H9 (cell line): Measurements from ENCODE around the gene CD8A. TPM values are rescaled to one million over a fixed set of nuclear protein-coding genes. Genes with fewer than 3 reads are reported as not detected.

Experiments used
- DNase-seq: peaks from one replicate; pipeline ENCODE4 v3.0.0-alpha.2; 2017
- H2AFZ ChIP-seq: one replicate; pipeline ENCODE4 v1.6.1; 2013; ENCODE audit warnings: mild to moderate bottlenecking, low read length, control low read depth, moderate library complexity
- H2AK5ac ChIP-seq: 2 replicates; pipeline ENCODE4 v1.6.1; 2013; ENCODE audit warnings: low read length, control low read depth, mixed read lengths; ENCODE audit not compliant: insufficient read length
- H2BK120ac ChIP-seq: one replicate; pipeline ENCODE4 v1.6.1; 2013; ENCODE audit warnings: low read depth, mild to moderate bottlenecking, low read length, control low read depth, inconsistent platforms; ENCODE audit not compliant: poor library complexity, severe bottlenecking
- H2BK12ac ChIP-seq: 2 replicates; pipeline ENCODE4 v1.6.1; 2013; ENCODE audit warnings: low read length, control low read depth, mixed read lengths, low read depth; ENCODE audit not compliant: insufficient read length
- H2BK15ac ChIP-seq: 2 replicates; pipeline ENCODE4 v1.6.1; 2013; ENCODE audit warnings: low read depth, low read length, control low read depth
- H2BK20ac ChIP-seq: one replicate; pipeline ENCODE4 v1.6.1; 2013; ENCODE audit warnings: low read depth, mild to moderate bottlenecking, low read length, control low read depth, inconsistent platforms; ENCODE audit not compliant: poor library complexity, severe bottlenecking
- H2BK5ac ChIP-seq: 2 replicates; pipeline ENCODE4 v1.6.1; 2013; ENCODE audit warnings: low read length, control low read depth, mixed read lengths; ENCODE audit not compliant: insufficient read length
- H3K14ac ChIP-seq: 2 replicates; pipeline ENCODE4 v1.6.1; 2013; ENCODE audit warnings: low read length, control low read depth; ENCODE audit not compliant: insufficient read depth
- H3K18ac ChIP-seq: 2 replicates; pipeline ENCODE4 v1.6.1; 2013; ENCODE audit warnings: low read depth, mild to moderate bottlenecking, mixed read lengths, low read length, control low read depth; ENCODE audit not compliant: insufficient read length
- H3K23ac ChIP-seq: 2 replicates; pipeline ENCODE4 v1.6.1; 2013; ENCODE audit warnings: low read length, control low read depth, mixed read lengths, low read depth; ENCODE audit not compliant: insufficient read length
- H3K23me2 ChIP-seq: 2 replicates; pipeline ENCODE4 v1.6.1; 2013; ENCODE audit warnings: low read depth, mild to moderate bottlenecking, mixed read lengths, low read length, control low read depth; ENCODE audit not compliant: insufficient read length, poor library complexity, severe bottlenecking
- H3K27ac ChIP-seq: 2 replicates; pipeline ENCODE4 v1.5.1; 2013; ENCODE audit warnings: low read length, control low read depth, mixed read lengths, low read depth; ENCODE audit not compliant: insufficient read length
- H3K27me3 ChIP-seq: 2 replicates; pipeline ENCODE4 v1.6.1; 2013; ENCODE audit warnings: low read length, control low read depth, inconsistent platforms; ENCODE audit not compliant: insufficient read depth
- H3K4ac ChIP-seq: 2 replicates; pipeline ENCODE4 v1.6.1; 2013; ENCODE audit warnings: low read depth, mild to moderate bottlenecking, control low read depth, inconsistent platforms, low read length, moderate library complexity
- H3K4me1 ChIP-seq: 2 replicates; pipeline ENCODE4 v1.6.1; 2013; ENCODE audit warnings: low read length, control low read depth, inconsistent platforms; ENCODE audit not compliant: insufficient read depth
- H3K4me2 ChIP-seq: 2 replicates; pipeline ENCODE4 v1.6.1; 2013; ENCODE audit warnings: low read length, control low read depth, mixed read lengths; ENCODE audit not compliant: insufficient read length, insufficient read depth
- H3K56ac ChIP-seq: 2 replicates; pipeline ENCODE4 v1.6.1; 2013; ENCODE audit warnings: low read depth, mild to moderate bottlenecking, mixed read lengths, low read length, control low read depth; ENCODE audit not compliant: insufficient read length
- H3K79me1 ChIP-seq: 2 replicates; pipeline ENCODE4 v1.6.1; 2013; ENCODE audit warnings: low read depth, mild to moderate bottlenecking, moderate library complexity, low read length, control low read depth, inconsistent platforms; ENCODE audit not compliant: insufficient read depth, poor library complexity, severe bottlenecking
- H3K79me2 ChIP-seq: 2 replicates; pipeline ENCODE4 v1.6.1; 2013; ENCODE audit warnings: low read length, control low read depth, inconsistent platforms; ENCODE audit not compliant: insufficient read depth
- H3K9ac ChIP-seq: 2 replicates; pipeline ENCODE4 v1.6.1; 2013; ENCODE audit warnings: low read length, control low read depth, mixed read lengths; ENCODE audit not compliant: insufficient read length; ENCODE audit errors: extremely low read depth
- H3K9me3 ChIP-seq: one replicate; pipeline ENCODE4 v1.6.1; 2013; ENCODE audit warnings: low read depth, low read length, inconsistent platforms; ENCODE audit not compliant: control insufficient read depth
- H3T11ph ChIP-seq: one replicate; pipeline ENCODE4 v1.6.1; 2013; ENCODE audit warnings: mild to moderate bottlenecking, low read length, control low read depth, inconsistent platforms
- H4K20me1 ChIP-seq: one replicate; pipeline ENCODE4 v1.6.1; 2013; ENCODE audit not compliant: control insufficient read depth, insufficient read length, insufficient read depth
- H4K5ac ChIP-seq: 2 replicates; pipeline ENCODE4 v1.6.1; 2013; ENCODE audit warnings: low read depth, mild to moderate bottlenecking, mixed read lengths, low read length, control low read depth; ENCODE audit not compliant: insufficient read length
- H4K8ac ChIP-seq: replicated peaks from 2 replicates; pipeline ENCODE4 v1.6.1; 2013; ENCODE audit warnings: low read length, control low read depth, mixed read lengths, low read depth; ENCODE audit not compliant: insufficient read length
- H4K91ac ChIP-seq: 2 replicates; pipeline ENCODE4 v1.6.1; 2013; ENCODE audit warnings: low read depth, mild to moderate bottlenecking, moderate library complexity, mixed read lengths, low read length, control low read depth; ENCODE audit not compliant: insufficient read length
- H3K27ac Mint-ChIP-seq, 3 experiments: 2 replicates in 2 of 3; 3 replicates in 1 of 3; pipeline ENCODE4 v1.8.0; 2020 to 2021; ENCODE audit warnings: mixed read lengths in 3 of 3, mild to moderate bottlenecking in 1 of 3, moderate library complexity in 1 of 3
- H3K27me3 Mint-ChIP-seq: 2 replicates; pipeline ENCODE4 v1.8.0; 2021; ENCODE audit warnings: low read depth, mild to moderate bottlenecking, moderate library complexity, mixed read lengths
- H3K36me3 Mint-ChIP-seq, 3 experiments: 2 replicates in 2 of 3; 3 replicates in 1 of 3; pipeline ENCODE4 v1.8.0; 2020 to 2021; ENCODE audit warnings: low read depth in 3 of 3, mixed read lengths in 3 of 3; ENCODE audit not compliant: insufficient read depth in 1 of 3
- H3K4me1 Mint-ChIP-seq, 2 experiments: 2 replicates each; pipeline ENCODE4 v1.8.0; 2020; ENCODE audit warnings: mixed read lengths in 2 of 2
- H3K4me3 Mint-ChIP-seq, 2 experiments: 2 replicates in 1 of 2; 3 replicates in 1 of 2; pipeline ENCODE4 v1.8.0; 2020 to 2021; ENCODE audit warnings: mild to moderate bottlenecking in 2 of 2, mixed read lengths in 2 of 2, moderate library complexity in 1 of 2
- H3K9me3 Mint-ChIP-seq, 2 experiments: 2 replicates in 1 of 2; 3 replicates in 1 of 2; pipeline ENCODE4 v1.8.0; 2020; ENCODE audit warnings: mild to moderate bottlenecking in 2 of 2, mixed read lengths in 2 of 2, moderate library complexity in 1 of 2
- WGBS: extraction: QIAGEN DNeasy Blood & Tissue Kit; methylation state at CpG from one replicate; pipeline ENCODE4 v1.1.7; 2013; ENCODE audit warnings: missing lambda C conversion rate, low lambda C conversion rate, mixed read lengths; ENCODE audit not compliant: insufficient read length; ENCODE audit errors: extremely low coverage; 5-methylcytosine and 5-hydroxymethylcytosine counted together
- total RNA-seq: library from RNA; stranded (reverse); gene quantifications from 2 replicates; pipeline ENCODE4 v1.2.1, GENCODE V29; 2021
- TF ChIP-seq, protein P1 (sequence below): fragments of 200-600 bp; sonication (generic); conservative IDR thresholded peaks from 3 replicates; pipeline ENCODE4 v1.8.0; 2021; ENCODE audit warnings: antibody characterized with exemption, mild to moderate bottlenecking

Gene CD8A
- total RNA-seq, 1 experiment from 2014 or later: not detected

- H2BK20ac ChIP-seq: no peak overlapping the region
- H3K23me2 ChIP-seq: peaks cover 10% of the 10 kb centered on the region
- no peak overlapping the region for H3K27ac ChIP-seq
- no peak overlapping the region for H3K56ac ChIP-seq
- H3K4me2 ChIP-seq: peak overlapping the region; percentile 77
- no peaks in the 10 kb centered on the region for H4K20me1 ChIP-seq
- no peak overlapping the region for H4K5ac ChIP-seq
- H3K27me3 Mint-ChIP-seq: peaks cover 44% of the 10 kb centered on the region
- peaks cover 3% of the 10 kb centered on the region; the same call in 1 of the 2 replicates for H3K4me1 ChIP-seq
- H3K79me2 ChIP-seq: no peaks in the 10 kb centered on the region
- H3K27ac Mint-ChIP-seq: no peak overlapping the region
- H3K4me1 Mint-ChIP-seq: peaks cover 11 to 15% of the 10 kb centered on the region in 2 experiments
- no peak overlapping the region for H2AFZ ChIP-seq
- H2BK120ac ChIP-seq: no peak overlapping the region
- no peak overlapping the region for H2BK12ac ChIP-seq
- H3K23ac ChIP-seq: no peak overlapping the region
- H3K9me3 ChIP-seq: no peaks in the 10 kb centered on the region
- H2BK15ac ChIP-seq: no peak overlapping the region
- no peaks in the 10 kb centered on the region; the same call in 1 of the 2 replicates for H3K27me3 ChIP-seq
- H3K9ac ChIP-seq: no peak overlapping the region
- no peak overlapping the region for H3T11ph ChIP-seq
- no peaks in the 10 kb centered on the region for H3K9me3 Mint-ChIP-seq
- no peak overlapping the region for H4K91ac ChIP-seq
- H2BK5ac ChIP-seq: no peak overlapping the region
- peak; percentile 73 for DNase-seq
- H4K8ac ChIP-seq: no peak overlapping the region
- TF ChIP-seq, protein P1, sequence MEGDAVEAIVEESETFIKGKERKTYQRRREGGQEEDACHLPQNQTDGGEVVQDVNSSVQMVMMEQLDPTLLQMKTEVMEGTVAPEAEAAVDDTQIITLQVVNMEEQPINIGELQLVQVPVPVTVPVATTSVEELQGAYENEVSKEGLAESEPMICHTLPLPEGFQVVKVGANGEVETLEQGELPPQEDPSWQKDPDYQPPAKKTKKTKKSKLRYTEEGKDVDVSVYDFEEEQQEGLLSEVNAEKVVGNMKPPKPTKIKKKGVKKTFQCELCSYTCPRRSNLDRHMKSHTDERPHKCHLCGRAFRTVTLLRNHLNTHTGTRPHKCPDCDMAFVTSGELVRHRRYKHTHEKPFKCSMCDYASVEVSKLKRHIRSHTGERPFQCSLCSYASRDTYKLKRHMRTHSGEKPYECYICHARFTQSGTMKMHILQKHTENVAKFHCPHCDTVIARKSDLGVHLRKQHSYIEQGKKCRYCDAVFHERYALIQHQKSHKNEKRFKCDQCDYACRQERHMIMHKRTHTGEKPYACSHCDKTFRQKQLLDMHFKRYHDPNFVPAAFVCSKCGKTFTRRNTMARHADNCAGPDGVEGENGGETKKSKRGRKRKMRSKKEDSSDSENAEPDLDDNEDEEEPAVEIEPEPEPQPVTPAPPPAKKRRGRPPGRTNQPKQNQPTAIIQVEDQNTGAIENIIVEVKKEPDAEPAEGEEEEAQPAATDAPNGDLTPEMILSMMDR: no peak
- no peaks in the 10 kb centered on the region; a peak in 1 of 7 replicates for H3K36me3 Mint-ChIP-seq
- WGBS: no CpG with 5 or more reads among the region's 51 CpGs
- peak overlapping the region; percentile 29 for H3K18ac ChIP-seq
- no peak overlapping the region for H3K4ac ChIP-seq
- no peaks in the 10 kb centered on the region for H3K79me1 ChIP-seq
- H3K14ac ChIP-seq: peak overlapping the region; percentile 14
- peak overlapping the region; percentile 77 to 90 for H3K4me3 Mint-ChIP-seq
- no peak overlapping the region for H2AK5ac ChIP-seq
Measured at GRCh38 chr2:86807468-86808275, 17.0 kb upstream of the CD8A start.
